ENCODE data around the gene MOB3B. TPM values are rescaled to one million over a fixed set of nuclear protein-coding genes. Genes with fewer than 3 reads are reported as not detected.

The MOB3B gene
- polyA plus RNA-seq, 1 donor from 2014 or later: 7.1 TPM

DNA sequence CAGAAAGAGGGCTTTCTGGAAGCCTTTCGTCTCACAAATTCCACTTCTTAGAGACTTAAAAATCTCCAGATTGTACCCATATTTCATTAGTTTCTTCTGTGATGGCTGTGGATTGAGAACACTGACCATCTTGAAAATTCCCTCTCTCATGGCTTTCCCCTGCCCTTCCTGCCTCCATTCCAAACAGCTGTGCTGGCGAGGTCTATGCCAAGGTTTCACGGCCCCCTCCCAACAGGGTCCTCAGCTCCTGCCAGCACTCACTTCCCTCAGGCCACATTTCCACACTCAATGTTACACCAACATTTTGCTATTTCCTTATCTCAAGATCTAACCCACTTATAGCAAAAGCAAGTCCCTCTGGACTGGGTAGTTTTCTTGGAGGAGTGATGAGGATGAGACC, 192.4 kb downstream of the MOB3B start:
- Mint-ChIP-seq H3K36me3 (peaks cover 1% of the 10 kb centered on the region), H3K4me1 (peaks cover 9 to 24% (median 13%) of the 10 kb centered on the region in 3 donors), H3K27me3 (no peaks in the 10 kb centered on the region), H3K27ac (no peak overlapping the region), H3K9me3 (no peaks in the 10 kb centered on the region), H3K4me3 (no peak overlapping the region)

DNA sequence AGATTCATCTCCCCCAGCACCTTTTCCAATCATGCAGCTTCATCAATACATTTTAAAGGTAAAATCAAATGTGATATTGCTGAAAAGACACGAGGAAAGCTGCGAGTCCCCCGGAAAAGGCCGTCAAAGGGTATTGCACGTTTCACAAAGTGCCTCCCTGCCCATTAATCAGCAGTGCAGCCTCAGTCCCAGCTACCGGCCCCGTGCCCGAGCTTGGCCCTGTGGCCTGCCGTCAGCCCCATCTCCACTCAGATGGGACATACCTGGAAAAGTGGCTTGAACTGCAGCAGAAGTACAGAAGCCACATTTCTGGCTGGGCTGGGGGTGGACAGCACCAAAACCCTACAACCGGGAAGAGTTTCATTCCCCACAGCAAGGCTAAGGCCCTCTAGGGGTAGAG, 192.8 kb downstream of the MOB3B start:
- no peaks in the 10 kb centered on the region for H3K27me3 Mint-ChIP-seq
- H3K4me1 Mint-ChIP-seq: peaks cover 9 to 24% (median 13%) of the 10 kb centered on the region in 3 donors
- H3K36me3 Mint-ChIP-seq: peaks cover 1% of the 10 kb centered on the region
- no peak overlapping the region for H3K4me3 Mint-ChIP-seq
- H3K27ac Mint-ChIP-seq: no peak overlapping the region
- H3K9me3 Mint-ChIP-seq: no peaks in the 10 kb centered on the region

DNA sequence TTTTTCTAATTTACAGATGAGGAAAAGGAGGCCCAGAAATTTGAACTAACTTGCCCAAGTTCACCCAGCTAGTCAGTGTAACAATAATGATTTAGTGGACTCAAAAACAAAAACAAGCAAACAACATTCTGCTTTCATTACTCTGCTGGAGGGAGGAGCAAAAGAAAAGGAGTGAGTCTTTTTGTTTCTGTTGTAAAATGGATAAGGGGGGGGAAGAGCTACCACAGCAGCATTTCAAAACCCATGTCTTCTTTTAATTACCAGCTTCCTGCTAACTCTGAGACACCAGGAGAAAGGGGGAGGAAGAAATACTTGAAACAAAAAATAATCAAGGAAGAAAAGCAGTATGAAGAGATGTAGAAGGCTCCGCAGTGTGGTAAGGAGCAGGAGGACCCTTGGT, 193.5 kb downstream of the MOB3B start:
- peak overlapping the region in 2 of 3 donors; percentile 59 to 68 for H3K27ac Mint-ChIP-seq
- H3K4me1 Mint-ChIP-seq: peaks cover 4 to 20% (median 10%) of the 10 kb centered on the region in 3 donors
- no peaks in the 10 kb centered on the region for H3K9me3 Mint-ChIP-seq
- H3K4me3 Mint-ChIP-seq: no peak overlapping the region
- no peaks in the 10 kb centered on the region for H3K27me3 Mint-ChIP-seq
- H3K36me3 Mint-ChIP-seq: peaks cover 1% of the 10 kb centered on the region

DNA sequence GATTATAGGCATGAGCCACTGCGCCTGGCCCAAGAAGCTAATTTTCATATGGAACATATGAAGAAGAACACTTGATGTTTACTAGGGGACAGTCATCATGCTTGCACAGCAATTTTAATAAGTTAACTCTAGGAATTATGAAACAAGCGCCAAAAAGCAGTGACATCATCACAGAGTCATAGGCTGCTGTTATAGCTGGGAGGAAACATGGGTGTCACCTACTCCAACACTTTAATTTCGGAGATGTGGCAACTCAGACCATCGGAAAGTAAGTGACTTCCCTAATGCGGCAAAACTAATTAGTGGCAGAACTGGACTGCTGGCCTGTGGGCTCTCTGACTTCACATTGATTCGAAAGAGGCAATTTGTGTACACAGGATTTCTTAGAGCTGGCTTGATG, 194.5 kb downstream of the MOB3B start:
- Mint-ChIP-seq H3K27ac (no peak overlapping the region), H3K27me3 (no peaks in the 10 kb centered on the region), H3K9me3 (no peaks in the 10 kb centered on the region), H3K36me3 (peaks cover 1% of the 10 kb centered on the region), H3K4me1 (peaks cover 4 to 17% (median 9%) of the 10 kb centered on the region in 3 donors), H3K4me3 (no peak overlapping the region)

DNA sequence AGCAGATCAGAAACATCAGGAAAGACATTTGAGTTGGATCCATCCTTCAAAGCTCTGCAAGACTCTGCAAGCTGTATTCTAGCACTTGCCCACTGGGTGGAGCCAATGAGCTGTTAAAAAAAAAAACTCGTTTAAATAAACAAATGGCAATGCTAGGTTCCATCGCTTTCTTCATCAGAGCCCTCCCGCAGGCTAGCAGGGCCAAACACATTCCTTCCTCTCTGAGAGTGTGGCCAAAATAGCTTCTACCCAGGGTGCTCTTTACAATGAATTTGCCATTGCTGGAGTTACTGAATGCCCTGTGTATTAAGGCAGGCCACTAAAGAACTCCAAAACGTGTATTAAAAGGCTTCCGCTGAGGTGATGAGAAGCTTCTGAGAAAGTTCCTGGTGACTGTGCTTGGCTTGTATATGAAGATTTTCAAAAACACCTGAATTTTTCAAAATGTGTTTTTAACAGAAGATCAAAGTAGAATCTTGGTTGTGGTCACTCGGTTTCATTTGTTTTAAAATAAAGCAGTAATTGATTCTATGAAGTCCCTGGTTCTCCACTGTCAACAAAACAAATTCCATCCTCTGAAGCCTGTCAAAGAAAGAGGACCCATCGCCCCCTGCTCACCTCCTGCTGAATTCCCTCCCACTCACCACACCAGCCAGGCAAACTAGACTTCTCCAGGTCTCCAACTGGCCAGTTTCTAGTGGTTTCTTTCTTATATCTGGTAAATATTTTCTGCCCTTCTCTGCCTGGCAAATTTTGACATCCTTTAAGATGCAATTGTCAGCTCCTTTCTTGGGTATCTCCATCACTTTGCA, 196.2 kb downstream of the MOB3B start:
- Mint-ChIP-seq H3K27me3 (no peaks in the 10 kb centered on the region), H3K4me3 (peak overlapping the region in 1 of 4 donors; percentile 44), H3K9me3 (no peaks in the 10 kb centered on the region), H3K4me1 (peaks cover 4 to 11% (median 6%) of the 10 kb centered on the region in 3 donors), H3K27ac (peak overlapping the region in 1 of 3 donors; percentile 62), H3K36me3 (peaks cover 1% of the 10 kb centered on the region)

DNA sequence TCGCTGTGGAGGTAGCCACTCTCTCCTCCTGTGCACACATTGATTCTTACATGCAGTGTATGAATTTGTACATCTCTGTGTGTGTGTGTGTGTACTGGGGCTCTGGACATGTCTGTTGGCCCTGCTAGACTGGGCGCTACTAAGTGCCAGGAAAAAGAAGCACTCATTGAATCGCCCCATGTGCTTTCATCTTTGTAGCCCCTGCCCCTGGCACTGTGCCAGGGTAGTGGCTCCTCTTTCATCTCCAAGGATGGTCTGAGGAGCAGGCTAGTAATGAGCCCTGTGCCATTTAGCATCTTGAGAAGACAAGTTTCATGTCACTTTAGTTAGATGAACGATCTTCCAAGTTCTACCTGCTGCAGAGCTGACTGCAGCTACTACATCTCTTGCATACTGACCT, 198.2 kb downstream of the MOB3B start:
- H3K36me3 Mint-ChIP-seq: peaks cover 8% of the 10 kb centered on the region
- no peak overlapping the region for H3K4me3 Mint-ChIP-seq
- peaks cover 0 to 7% (median 6%) of the 10 kb centered on the region in 3 donors for H3K4me1 Mint-ChIP-seq
- H3K27ac Mint-ChIP-seq: peak overlapping the region in 1 of 3 donors; percentile 38
- no peaks in the 10 kb centered on the region for H3K9me3 Mint-ChIP-seq
- no peaks in the 10 kb centered on the region for H3K27me3 Mint-ChIP-seq

DNA sequence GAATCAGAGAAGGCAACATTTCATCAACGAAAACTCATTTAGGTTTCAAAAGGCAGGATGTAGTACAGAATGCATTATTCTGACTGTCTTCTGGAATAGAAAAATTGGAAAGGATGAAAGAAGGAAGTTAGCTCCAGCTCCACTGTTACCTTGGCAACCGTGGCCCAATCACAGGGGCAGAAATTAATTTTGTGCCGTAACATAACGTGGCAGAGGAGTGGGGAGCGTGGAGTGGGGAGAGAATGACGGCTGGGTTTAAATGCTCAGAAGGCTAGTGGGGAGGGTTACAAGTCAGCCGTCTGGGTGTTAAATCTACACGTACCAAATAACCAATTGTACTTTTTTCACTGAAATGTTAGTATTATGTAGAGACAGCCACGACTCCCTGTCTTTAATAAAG, 200.3 kb downstream of the MOB3B start:
- Mint-ChIP-seq H3K36me3 (peaks cover 7% of the 10 kb centered on the region), H3K4me1 (peaks cover 0 to 7% (median 6%) of the 10 kb centered on the region in 3 donors)

DNA sequence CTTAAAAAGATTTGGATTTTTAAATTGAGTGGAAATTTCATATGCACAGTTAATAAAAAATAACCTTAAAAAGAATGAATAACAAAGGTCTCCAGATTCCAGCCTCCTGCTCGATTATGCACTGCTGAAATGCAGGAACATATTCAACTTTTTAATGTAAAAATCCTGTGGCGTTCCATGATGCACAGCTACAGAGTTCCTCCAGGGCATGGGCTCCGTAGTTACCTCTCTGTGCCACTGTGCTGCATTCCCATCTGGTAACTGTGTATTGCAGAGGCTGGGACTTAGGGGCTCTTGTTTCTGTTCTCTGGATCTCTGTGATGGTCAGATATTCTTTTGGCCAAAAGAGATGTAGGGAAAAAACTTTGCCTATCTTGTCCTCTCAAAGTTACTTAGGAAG, 201.1 kb downstream of the MOB3B start:
- Mint-ChIP-seq H3K27ac (no peak overlapping the region), H3K4me3 (no peak overlapping the region), H3K27me3 (no peaks in the 10 kb centered on the region), H3K4me1 (peaks cover 0 to 7% (median 5%) of the 10 kb centered on the region in 3 donors), H3K36me3 (peaks cover 7% of the 10 kb centered on the region), H3K9me3 (no peaks in the 10 kb centered on the region)

More for the DNA sequence above, 200.3 kb downstream of the MOB3B start:
- H3K9me3 Mint-ChIP-seq: no peaks in the 10 kb centered on the region
- H3K27ac Mint-ChIP-seq: no peak overlapping the region
- H3K27me3 Mint-ChIP-seq: no peaks in the 10 kb centered on the region
- H3K4me3 Mint-ChIP-seq: no peak overlapping the region

DNA sequence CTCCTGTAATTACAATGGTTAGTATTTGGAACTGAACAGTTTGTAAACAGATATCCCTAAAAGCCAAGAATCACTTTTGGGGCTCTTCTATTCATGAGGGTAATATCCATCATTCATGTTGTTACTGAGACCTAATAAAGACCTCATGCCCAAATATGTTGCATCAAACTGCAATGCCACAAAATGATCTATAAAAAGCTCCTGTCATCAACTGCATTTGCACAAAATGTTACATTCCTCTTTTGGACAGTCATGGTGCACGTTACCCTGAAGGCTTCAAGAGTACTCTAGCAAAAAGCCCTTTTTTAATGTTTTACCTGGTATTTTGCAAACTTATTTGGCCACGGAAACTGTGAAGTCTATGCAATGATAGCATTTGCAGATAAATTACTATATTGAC, 218.4 kb downstream of the MOB3B start:
- H3K9me3 Mint-ChIP-seq: no peaks in the 10 kb centered on the region
- H3K4me1 Mint-ChIP-seq: no peaks in the 10 kb centered on the region
- H3K27me3 Mint-ChIP-seq: no peaks in the 10 kb centered on the region
- H3K36me3 Mint-ChIP-seq: no peaks in the 10 kb centered on the region
- H3K4me3 Mint-ChIP-seq: no peak overlapping the region
- peak overlapping the region in 1 of 3 donors; percentile 17 for H3K27ac Mint-ChIP-seq

DNA sequence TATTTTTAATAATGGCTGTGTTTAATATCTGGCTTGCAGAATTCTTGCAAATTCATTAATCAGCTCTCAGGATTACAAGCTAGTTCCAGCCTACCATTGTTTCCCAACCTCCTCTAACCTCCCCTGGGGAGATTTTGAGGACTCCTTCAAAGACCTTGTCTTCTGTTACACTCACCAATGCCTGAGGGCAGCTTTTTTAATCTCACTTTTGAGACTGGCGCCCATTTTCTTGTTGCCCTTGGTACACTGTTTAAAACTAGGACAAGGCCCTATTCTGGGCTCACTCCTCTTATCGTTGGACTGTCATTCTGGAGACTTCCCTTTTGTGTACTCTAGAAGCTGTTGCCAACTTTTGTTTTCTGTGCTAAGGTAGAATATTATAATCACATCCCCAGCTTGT, 219.0 kb downstream of the MOB3B start:
- Mint-ChIP-seq H3K36me3 (no peaks in the 10 kb centered on the region), H3K27ac (no peak overlapping the region), H3K9me3 (no peaks in the 10 kb centered on the region), H3K4me1 (no peaks in the 10 kb centered on the region), H3K4me3 (no peak overlapping the region), H3K27me3 (no peaks in the 10 kb centered on the region)

DNA sequence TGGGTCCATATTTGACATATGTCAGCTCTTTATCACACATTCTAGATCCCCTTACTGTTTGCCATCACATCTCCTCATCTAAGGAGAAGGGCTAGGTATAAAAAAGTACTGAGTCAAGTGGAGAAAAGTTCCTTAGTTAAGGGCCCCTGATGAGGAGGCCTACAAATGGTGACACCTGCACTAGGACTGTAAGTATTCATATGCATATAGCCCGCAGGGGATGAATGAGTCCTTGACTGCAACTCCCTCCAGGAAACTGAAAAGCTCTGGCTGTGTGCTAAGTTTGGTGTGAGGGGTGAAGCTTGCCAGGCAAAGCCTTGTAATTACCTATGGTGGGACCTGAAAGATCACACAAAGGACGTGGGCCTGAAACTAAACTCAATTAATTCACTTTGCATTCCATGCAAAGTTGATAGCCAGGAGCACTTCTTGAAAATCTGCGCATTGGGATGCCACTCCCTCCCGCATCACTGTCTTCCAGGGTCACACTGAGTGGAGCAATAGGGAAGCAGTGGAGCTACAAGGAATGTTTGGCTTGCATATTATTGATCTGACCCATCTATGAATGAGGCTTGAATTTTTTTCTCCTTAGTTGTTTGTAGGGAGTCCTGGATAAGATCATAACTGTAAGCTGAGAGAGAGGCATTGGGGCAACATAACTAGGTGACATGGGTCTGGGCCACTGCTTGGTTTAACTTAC, 220.8 kb downstream of the MOB3B start:
- no peak overlapping the region for H3K4me3 Mint-ChIP-seq
- H3K27ac Mint-ChIP-seq: no peak overlapping the region
- no peaks in the 10 kb centered on the region for H3K27me3 Mint-ChIP-seq
- H3K36me3 Mint-ChIP-seq: no peaks in the 10 kb centered on the region
- no peaks in the 10 kb centered on the region for H3K4me1 Mint-ChIP-seq
- peaks cover 0 to 2% (median 0%) of the 10 kb centered on the region in 3 donors for H3K9me3 Mint-ChIP-seq

DNA sequence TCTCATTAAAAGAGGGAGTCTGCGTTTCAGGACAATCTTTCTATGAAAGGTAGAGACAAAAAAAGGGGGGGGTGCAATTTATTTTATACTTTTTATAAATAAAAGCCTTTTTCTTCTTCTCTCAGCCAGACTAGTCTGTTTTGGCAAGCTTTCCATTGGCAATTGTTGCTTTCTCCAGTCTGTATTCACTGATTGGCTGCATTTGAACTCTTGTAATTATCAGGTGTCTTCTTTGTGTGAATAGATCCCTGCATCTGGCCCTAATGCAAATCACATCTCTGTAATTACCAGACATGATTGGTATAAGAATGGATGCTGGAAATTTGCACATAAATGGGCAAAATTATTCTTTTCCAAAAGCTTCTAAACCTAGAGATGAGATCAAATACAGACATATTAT, 225.1 kb downstream of the MOB3B start:
- H3K27ac Mint-ChIP-seq: no peak overlapping the region
- H3K9me3 Mint-ChIP-seq: peaks cover 0 to 3% (median 0%) of the 10 kb centered on the region in 3 donors
- peaks cover 2% of the 10 kb centered on the region for H3K27me3 Mint-ChIP-seq
- H3K36me3 Mint-ChIP-seq: peaks cover 1% of the 10 kb centered on the region
- H3K4me1 Mint-ChIP-seq: no peaks in the 10 kb centered on the region
- H3K4me3 Mint-ChIP-seq: no peak overlapping the region

DNA sequence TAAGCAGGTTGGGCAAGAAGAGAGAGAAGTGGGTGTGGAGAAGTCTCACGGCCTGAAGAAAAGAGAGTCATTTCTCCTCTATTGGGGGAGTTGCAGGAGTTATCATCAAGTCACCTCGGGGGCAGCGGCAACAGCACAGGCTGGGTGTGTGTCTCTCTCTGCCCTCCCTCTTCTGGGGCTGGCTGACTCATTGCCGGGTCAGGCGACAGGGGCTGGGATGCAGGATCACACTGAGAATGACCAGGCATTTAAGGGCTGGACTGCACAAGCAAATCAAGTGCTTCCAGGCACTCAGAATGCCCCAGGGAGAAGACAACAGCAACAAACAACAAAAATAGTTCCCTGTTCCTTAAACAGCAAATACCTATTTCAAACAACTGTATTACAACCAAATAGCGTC, 226.4 kb downstream of the MOB3B start:
- H3K36me3 Mint-ChIP-seq: peaks cover 1% of the 10 kb centered on the region
- peaks cover 0 to 3% (median 0%) of the 10 kb centered on the region in 3 donors for H3K9me3 Mint-ChIP-seq
- peaks cover 2% of the 10 kb centered on the region for H3K27me3 Mint-ChIP-seq
- H3K4me3 Mint-ChIP-seq: no peak overlapping the region
- H3K27ac Mint-ChIP-seq: no peak overlapping the region
- H3K4me1 Mint-ChIP-seq: no peaks in the 10 kb centered on the region

DNA sequence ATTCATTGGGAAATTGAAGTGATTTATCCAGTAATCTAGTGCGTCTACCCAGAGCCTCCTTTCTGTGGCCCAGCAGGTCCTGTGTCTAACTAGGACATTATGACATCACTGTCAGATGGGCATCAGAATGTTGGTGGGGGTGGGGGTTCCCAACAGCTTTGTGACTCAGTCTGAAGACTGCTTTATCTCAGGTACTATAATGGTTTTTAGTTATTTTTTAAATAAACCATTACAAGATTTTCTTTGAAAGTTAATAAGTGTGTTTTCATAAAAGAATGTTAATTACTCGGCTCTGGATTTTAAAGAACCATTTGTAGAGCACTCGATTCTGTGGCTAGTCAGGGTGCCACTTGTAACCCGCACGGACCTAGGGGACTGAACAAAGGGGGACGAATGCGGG, 232.6 kb downstream of the MOB3B start, which contains the start of gene EQTN:
EQTN (minus strand) TSS at position 101 of the 400 bp plus-strand sequence; CDS start at position 6, 95 bp downstream.
- H3K27ac Mint-ChIP-seq: no peak within 1 kb of the TSS
- H3K4me1 Mint-ChIP-seq: no peaks in the 10 kb centered on the region
- peaks cover 1% of the 10 kb centered on the region for H3K36me3 Mint-ChIP-seq
- peaks cover 0 to 1% (median 0%) of the 10 kb centered on the region in 3 donors for H3K9me3 Mint-ChIP-seq
- H3K27me3 Mint-ChIP-seq: no peaks in the 10 kb centered on the region
- H3K4me3 Mint-ChIP-seq: no peak within 1 kb of the TSS

DNA sequence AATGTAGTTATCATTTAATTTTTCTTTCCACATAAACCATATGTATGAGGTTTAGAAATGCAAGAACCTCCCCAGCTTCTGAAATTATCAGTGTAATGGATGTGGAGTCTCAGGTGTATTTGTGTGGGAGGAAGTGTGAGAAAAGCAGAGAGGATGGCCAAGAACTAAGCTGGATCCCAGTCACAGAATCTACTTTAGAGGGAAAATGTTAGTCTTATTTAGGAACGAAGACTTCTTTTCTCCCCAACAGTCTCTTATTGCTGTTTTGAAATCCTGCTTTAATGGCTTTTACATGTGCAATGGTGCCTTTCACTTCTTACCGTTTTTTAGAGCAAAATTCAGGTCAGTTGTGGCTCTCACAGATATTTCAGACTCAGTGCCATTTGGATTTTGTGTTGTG, 235.6 kb downstream of the MOB3B start:
- Mint-ChIP-seq H3K36me3 (no peaks in the 10 kb centered on the region), H3K4me1 (no peaks in the 10 kb centered on the region), H3K4me3 (no peak overlapping the region), H3K27me3 (no peaks in the 10 kb centered on the region), H3K27ac (no peak overlapping the region), H3K9me3 (no peaks in the 10 kb centered on the region)

All from IgD-negative memory B cell (primary cell).